ENCODE data around the gene ALOX15. TPM values are rescaled to one million over a fixed set of nuclear protein-coding genes. Genes with fewer than 3 reads are reported as not detected.

The ALOX15 gene
- total RNA-seq, 4 donors from 2014 or later: not detected

GRCh38 chr17:4584917-4585637, 56.4 kb downstream of the ALOX15 start:
- intact Hi-C loops (cut with DNase I): loop anchor here (5.0 kb wide), 1 partner anchor 37 kb away; no protein-coding TSS in a partner anchor
- H3K4me3 ChIP-seq: peak overlapping the region; percentile 63 to 68 (median 66)
- WGBS: 49% methylated on average over 15 of the region's 57 CpGs
- H3K36me3 ChIP-seq: no peaks in the 10 kb centered on the region
- H3K9me3 ChIP-seq: no peaks in the 10 kb centered on the region
- H3K27ac ChIP-seq (replicated peaks in 1 of 4): peak overlapping the region; percentile 74 to 84 (median 79)
- H3K4me1 ChIP-seq: peaks cover 28 to 37% (median 34%) of the 10 kb centered on the region in 4 donors
- TF ChIP-seq POLR2AphosphoS5 (IDR thresholded peaks at IDR 0.05) (no peak), EP300 (IDR thresholded peaks at IDR 0.05) (no peak), CTCF (IDR thresholded peaks at IDR 0.05) (no peak), POLR2A (IDR thresholded peaks at IDR 0.05; ENCODE audit: low read depth) (no peak)
- H3K27me3 ChIP-seq: peaks cover 0 to 41% (median 9%) of the 10 kb centered on the region in 4 donors
- DNase-seq (ENCODE audit: extremely low spot score): no peak

DNA sequence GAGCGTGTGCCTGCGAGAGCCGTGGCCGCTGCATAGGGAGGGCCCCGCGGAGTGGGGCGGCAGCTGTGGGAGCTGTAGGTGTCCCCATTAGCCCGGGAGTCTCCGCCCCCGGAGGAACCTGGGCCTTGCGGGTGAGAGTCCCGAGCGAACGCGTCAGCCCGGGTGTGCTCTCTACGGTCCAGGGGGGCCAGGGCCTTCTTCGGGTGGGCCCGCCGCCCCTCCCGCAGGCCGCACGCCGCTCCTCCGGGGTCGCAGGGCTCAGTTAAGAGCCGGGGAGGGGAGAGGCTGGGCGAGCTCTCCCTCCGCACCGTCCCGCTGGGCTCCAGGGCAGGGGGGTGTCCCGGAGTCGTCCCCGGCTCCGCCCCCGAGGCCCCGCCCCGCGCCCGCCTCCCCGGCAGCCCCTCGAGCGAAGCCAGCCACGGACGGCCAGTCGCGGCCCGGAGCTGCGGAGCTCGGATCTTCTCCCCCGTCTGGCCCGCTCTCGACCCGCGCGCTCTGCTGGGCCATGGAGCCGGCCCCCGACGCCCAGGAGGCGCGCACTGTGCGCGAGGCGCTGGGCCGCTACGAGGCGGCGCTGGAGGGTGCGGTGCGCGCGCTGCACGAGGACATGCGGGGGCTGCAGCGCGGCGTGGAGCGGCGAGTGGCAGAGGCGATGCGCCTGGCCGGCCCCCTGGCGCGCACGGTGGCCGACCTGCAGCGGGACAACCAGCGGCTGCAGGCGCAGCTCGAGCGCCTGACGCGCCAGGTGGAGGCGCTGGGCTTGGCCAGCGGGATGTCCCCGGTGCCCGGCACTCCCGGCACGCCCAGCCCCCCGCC, 57.2 kb downstream of the ALOX15 start, which contains the start of gene SMTNL2:
Gene SMTNL2, plus strand, starts transcription at position 429 of the 816 bp plus-strand sequence. Its CDS starts 77 bp downstream, at position 506.
- intact Hi-C loops (cut with DNase I): no loop called here
- Histone ChIP-seq H3K4me1 (peaks cover 28 to 37% (median 33%) of the 10 kb centered on the region in 4 donors), H3K4me3 (peak within 1 kb of the TSS; percentile 63 to 68 (median 66)), H3K27me3 (peaks cover 0 to 41% (median 9%) of the 10 kb centered on the region in 4 donors), H3K9me3 (no peaks in the 10 kb centered on the region), H3K36me3 (no peaks in the 10 kb centered on the region), H3K27ac (replicated peaks in 1 of 4) (peak within 1 kb of the TSS; percentile 74 to 84 (median 79))
- DNase-seq (ENCODE audit: extremely low spot score): no peak
- WGBS: 0% methylated on average over 17 of the region's 100 CpGs
- peak; percentile 33 to 47 for TF ChIP-seq POLR2AphosphoS5 (IDR thresholded peaks at IDR 0.05)
- peak; percentile 66 for TF ChIP-seq POLR2A (IDR thresholded peaks at IDR 0.05; ENCODE audit: low read depth)
- TF ChIP-seq CTCF (IDR thresholded peaks at IDR 0.05): no peak
- TF ChIP-seq EP300 (IDR thresholded peaks at IDR 0.05): no peak

- TF ChIP-seq EP300 (IDR thresholded peaks at IDR 0.05) (no peak), CTCF (IDR thresholded peaks at IDR 0.05) (peak in 2 of 3 experiments; percentile 7 to 39)
- Histone ChIP-seq H3K4me3 (peak overlapping the region; percentile 63 to 68 (median 66)), H3K4me1 (peaks cover 28 to 37% (median 33%) of the 10 kb centered on the region in 4 donors), H3K36me3 (no peaks in the 10 kb centered on the region), H3K27ac (replicated peaks in 1 of 4) (peak overlapping the region; percentile 74 to 84 (median 79)), H3K9me3 (no peaks in the 10 kb centered on the region), H3K27me3 (peaks cover 0 to 41% (median 9%) of the 10 kb centered on the region in 4 donors)
- intact Hi-C loops (cut with DNase I): no loop called here
- WGBS: 84% methylated on average over 4 of the region's 12 CpGs
- no peak for DNase-seq (ENCODE audit: extremely low spot score)
These were observed 57.7 kb downstream of the ALOX15 start for GRCh38 chr17:4583782-4584100.

- no peaks in the 10 kb centered on the region for H3K9me3 ChIP-seq
- peak overlapping the region in 2 of 4 donors; percentile 63 to 68 for H3K4me3 ChIP-seq
- H3K4me1 ChIP-seq: peaks cover 27 to 37% (median 33%) of the 10 kb centered on the region in 4 donors
- no peak for TF ChIP-seq POLR2A (IDR thresholded peaks at IDR 0.05; ENCODE audit: low read depth)
- TF ChIP-seq POLR2AphosphoS5 (IDR thresholded peaks at IDR 0.05): no peak
- WGBS: 83% methylated on average over 3 of the region's 3 CpGs
- H3K27ac ChIP-seq (replicated peaks in 1 of 4): no peak overlapping the region
- H3K36me3 ChIP-seq: no peaks in the 10 kb centered on the region
- H3K27me3 ChIP-seq: peaks cover 0 to 41% (median 9%) of the 10 kb centered on the region in 4 donors
- no peak for DNase-seq (ENCODE audit: extremely low spot score)
- intact Hi-C loops (cut with DNase I): no loop called here
These were observed 58.3 kb downstream of the ALOX15 start for GRCh38 chr17:4583206-4583605.

DNA sequence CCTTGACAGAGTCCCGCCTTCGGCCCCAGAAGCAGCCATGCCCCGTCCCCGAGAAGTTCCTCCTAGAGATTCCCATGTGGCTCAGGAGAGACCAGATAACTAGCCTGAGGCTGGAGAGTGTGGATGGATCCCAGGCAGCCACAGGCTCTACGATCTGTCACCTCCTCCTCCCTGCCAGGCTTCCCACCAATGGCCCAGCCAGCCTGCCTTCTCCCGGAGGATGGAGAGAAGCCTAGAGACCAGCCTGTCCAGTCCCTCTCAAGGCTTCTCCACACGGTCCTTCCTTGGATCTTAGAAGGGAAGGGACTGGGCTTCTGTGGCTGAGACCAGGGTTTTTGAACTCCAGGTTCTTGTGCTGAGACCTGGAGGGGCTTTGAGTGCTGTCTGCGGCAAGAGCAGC, 58.8 kb downstream of the ALOX15 start:
- TF ChIP-seq EP300 (IDR thresholded peaks at IDR 0.05) (no peak), POLR2AphosphoS5 (IDR thresholded peaks at IDR 0.05) (no peak), CTCF (IDR thresholded peaks at IDR 0.05) (no peak), POLR2A (IDR thresholded peaks at IDR 0.05; ENCODE audit: low read depth) (no peak)
- peaks cover 23 to 37% (median 33%) of the 10 kb centered on the region in 4 donors for H3K4me1 ChIP-seq
- no peak overlapping the region for H3K4me3 ChIP-seq
- intact Hi-C loops (cut with DNase I): no loop called here
- H3K27ac ChIP-seq (replicated peaks in 1 of 4): no peak overlapping the region
- H3K27me3 ChIP-seq: peaks cover 0 to 41% (median 9%) of the 10 kb centered on the region in 4 donors
- H3K36me3 ChIP-seq: no peaks in the 10 kb centered on the region
- no peaks in the 10 kb centered on the region for H3K9me3 ChIP-seq
- DNase-seq (ENCODE audit: extremely low spot score): no peak
- WGBS: 94% methylated on average over 7 of the region's 8 CpGs

All from esophagus muscularis mucosa (tissue), 4 donors.